Measurements from ENCODE around the gene PCCA.

DNA sequence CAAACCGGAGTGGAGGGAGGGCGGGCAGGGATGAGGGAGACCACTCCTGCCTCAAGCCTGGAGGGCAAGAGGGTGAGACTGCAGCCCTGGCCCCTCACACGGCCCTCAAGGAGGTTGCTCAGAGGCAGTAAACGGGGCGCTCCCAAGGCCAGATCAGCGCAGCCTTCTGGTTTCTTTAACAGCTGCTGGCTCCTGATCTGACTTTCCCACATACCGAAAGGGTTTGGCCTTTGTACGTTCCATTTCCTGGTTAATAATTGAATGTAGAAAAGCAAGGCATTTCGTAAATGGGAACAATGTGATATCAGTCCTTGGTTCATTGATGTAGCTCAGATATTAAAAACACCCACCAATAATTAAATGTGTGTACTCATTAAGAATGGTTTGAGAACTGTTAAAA is 428.2 kb downstream of the PCCA start:
- TF ChIP-seq POLR2A (IDR thresholded peaks at IDR 0.05; ENCODE audit: low read depth, low read length) (no peak), POLR2AphosphoS5 (IDR thresholded peaks at IDR 0.05; ENCODE audit: low read depth, low read length) (no peak), TAF1 (IDR thresholded peaks at IDR 0.05; ENCODE audit: borderline replicate concordance, low read depth, low read length) (no peak)

All from GM12892 (cell line).